Mucosa of descending colon (tissue), 3 donors: ENCODE results near the gene ZFYVE16. TPM values are rescaled to one million over a fixed set of nuclear protein-coding genes. Genes with fewer than 3 reads are reported as not detected.

Experiments used
- ATAC-seq: fragments of 200-7000 bp; cut with Tn5 transposase; one replicate; pipeline ENCODE4 v1.9.1; 2020; ENCODE audit warnings: mild to moderate bottlenecking, moderate library complexity
- DNase-seq, 3 donors: peaks; one replicate each; pipeline ENCODE4 v3.0.0-alpha.2; 2020
- H3K36me3 ChIP-seq: fragments of 200-600 bp; one replicate; pipeline ENCODE4 v1.8.0; 2021; ENCODE audit warnings: low read depth, mild to moderate bottlenecking
- H3K4me1 ChIP-seq: fragments of 200-600 bp; one replicate; pipeline ENCODE4 v1.8.0; 2021; ENCODE audit warnings: low read depth, mild to moderate bottlenecking
- H3K4me3 ChIP-seq: fragments of 200-600 bp; one replicate; pipeline ENCODE4 v1.8.0; 2021; ENCODE audit warnings: mild to moderate bottlenecking
- H3K9me3 ChIP-seq: fragments of 200-600 bp; one replicate; pipeline ENCODE4 v1.8.0; 2021; ENCODE audit warnings: mild to moderate bottlenecking
- intact Hi-C, 2 donors: fragments of 100-400 bp; cut with DNase I in 1 of 2; cut with micrococcal nuclease in 1 of 2; formaldehyde crosslinking; loops; one replicate each; pipeline versions ENCODE4 v1.11.0 to v1.11.1; 2022; cut with DNase I, micrococcal nuclease
- total RNA-seq, 3 donors: library from RNA; stranded (reverse); fragmentation: NEBNext Ultra II Directional in 2 of 3; extraction: Animal tissue kit (Norgen Biotek cat#: 25700) in 2 of 3; gene quantifications; one replicate each; pipeline versions ENCODE4 v1.2.1 to v1.2.4, GENCODE V29; 2021 to 2023
- TF ChIP-seq, protein P1 (sequence below): fragments of 200-600 bp; IDR thresholded peaks from one replicate; pipeline ENCODE4 v1.8.0; 2022; ENCODE audit warnings: antibody characterized with exemption, mild to moderate bottlenecking
- donor health status: DM: no; HTN: no; CAD: no; lungs with moderate emphysema.
- donor health status: DM: no; HTN: no; CAD: no.
- donor health status: DM: no; HTN: yes; CAD: no.

ZFYVE16 gene
- total RNA-seq, 3 donors from 2014 or later, result 32.4 to 56.9 (median 52.2) TPM

- Histone ChIP-seq H3K4me1 (no peaks in the 10 kb centered on the region), H3K36me3 (no peaks in the 10 kb centered on the region), H3K4me3 (no peak overlapping the region), H3K9me3 (no peaks in the 10 kb centered on the region)
- intact Hi-C loops, result no loop called here
- TF ChIP-seq, protein P1, sequence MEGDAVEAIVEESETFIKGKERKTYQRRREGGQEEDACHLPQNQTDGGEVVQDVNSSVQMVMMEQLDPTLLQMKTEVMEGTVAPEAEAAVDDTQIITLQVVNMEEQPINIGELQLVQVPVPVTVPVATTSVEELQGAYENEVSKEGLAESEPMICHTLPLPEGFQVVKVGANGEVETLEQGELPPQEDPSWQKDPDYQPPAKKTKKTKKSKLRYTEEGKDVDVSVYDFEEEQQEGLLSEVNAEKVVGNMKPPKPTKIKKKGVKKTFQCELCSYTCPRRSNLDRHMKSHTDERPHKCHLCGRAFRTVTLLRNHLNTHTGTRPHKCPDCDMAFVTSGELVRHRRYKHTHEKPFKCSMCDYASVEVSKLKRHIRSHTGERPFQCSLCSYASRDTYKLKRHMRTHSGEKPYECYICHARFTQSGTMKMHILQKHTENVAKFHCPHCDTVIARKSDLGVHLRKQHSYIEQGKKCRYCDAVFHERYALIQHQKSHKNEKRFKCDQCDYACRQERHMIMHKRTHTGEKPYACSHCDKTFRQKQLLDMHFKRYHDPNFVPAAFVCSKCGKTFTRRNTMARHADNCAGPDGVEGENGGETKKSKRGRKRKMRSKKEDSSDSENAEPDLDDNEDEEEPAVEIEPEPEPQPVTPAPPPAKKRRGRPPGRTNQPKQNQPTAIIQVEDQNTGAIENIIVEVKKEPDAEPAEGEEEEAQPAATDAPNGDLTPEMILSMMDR, result no peak
- DNase-seq (no peak), ATAC-seq (no peak)
Measured at GRCh38 chr5:80503641-80504040, 95.8 kb downstream of the ZFYVE16 start.

GRCh38 chr5:80504833-80505232 lies 97.0 kb downstream of the ZFYVE16 start:
- H3K4me1 ChIP-seq, result no peaks in the 10 kb centered on the region
- TF ChIP-seq, protein P1, result no peak
- H3K36me3 ChIP-seq, result no peaks in the 10 kb centered on the region
- no peaks in the 10 kb centered on the region for H3K9me3 ChIP-seq
- intact Hi-C loops, result no loop called here
- DNase-seq (no peak), ATAC-seq (no peak)
- H3K4me3 ChIP-seq, result no peak overlapping the region

DNA sequence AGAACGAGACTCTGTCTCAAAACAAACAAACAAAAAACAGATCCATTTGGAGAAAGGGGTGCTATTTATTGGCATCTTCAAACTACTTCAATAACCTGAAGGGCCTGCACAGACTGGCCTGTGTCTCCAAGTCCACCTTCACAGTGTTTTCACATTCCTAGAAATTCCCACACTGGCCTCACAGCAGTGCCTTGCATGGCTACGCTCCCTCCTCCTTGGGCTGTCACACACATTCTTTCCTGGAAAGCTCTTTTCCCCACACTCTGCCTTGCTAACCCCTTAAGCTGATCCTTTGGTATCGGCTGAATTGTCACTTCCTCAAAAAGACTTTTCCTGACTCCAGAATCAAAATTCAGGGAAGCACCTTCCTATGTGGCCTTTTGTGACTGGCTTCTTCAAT lies 99.8 kb downstream of the ZFYVE16 start:
- Histone ChIP-seq H3K36me3 (no peaks in the 10 kb centered on the region), H3K9me3 (no peaks in the 10 kb centered on the region), H3K4me1 (no peaks in the 10 kb centered on the region), H3K4me3 (no peak overlapping the region)
- intact Hi-C loops, result no loop called here
- ATAC-seq (no peak), DNase-seq (no peak)
- TF ChIP-seq, protein P1, result no peak

- no peaks in the 10 kb centered on the region for H3K4me1 ChIP-seq
- intact Hi-C loops, result no loop called here
- no peak overlapping the region for H3K4me3 ChIP-seq
- TF ChIP-seq, protein P1, result no peak
- no peaks in the 10 kb centered on the region for H3K36me3 ChIP-seq
- H3K9me3 ChIP-seq, result no peaks in the 10 kb centered on the region
- ATAC-seq (no peak), DNase-seq (no peak)
Measured at GRCh38 chr5:80508844-80509243, 101.0 kb downstream of the ZFYVE16 start.

- intact Hi-C loops, result no loop called here
- no peak overlapping the region for H3K4me3 ChIP-seq
- DNase-seq (no peak), ATAC-seq (no peak)
- no peaks in the 10 kb centered on the region for H3K9me3 ChIP-seq
- no peaks in the 10 kb centered on the region for H3K36me3 ChIP-seq
- H3K4me1 ChIP-seq, result no peaks in the 10 kb centered on the region
- TF ChIP-seq, protein P1, result no peak
Measured at GRCh38 chr5:80509362-80509761, 101.5 kb downstream of the ZFYVE16 start.

GRCh38 chr5:80516826-80517225 lies 109.0 kb downstream of the ZFYVE16 start:
- TF ChIP-seq, protein P1, result no peak
- Histone ChIP-seq H3K36me3 (no peaks in the 10 kb centered on the region), H3K4me3 (no peak overlapping the region), H3K9me3 (no peaks in the 10 kb centered on the region), H3K4me1 (no peaks in the 10 kb centered on the region)
- ATAC-seq (no peak), DNase-seq (no peak)
- intact Hi-C loops, result no loop called here
